ENCODE results near the gene ZFP36L2.

The ZFP36L2 gene

DNA sequence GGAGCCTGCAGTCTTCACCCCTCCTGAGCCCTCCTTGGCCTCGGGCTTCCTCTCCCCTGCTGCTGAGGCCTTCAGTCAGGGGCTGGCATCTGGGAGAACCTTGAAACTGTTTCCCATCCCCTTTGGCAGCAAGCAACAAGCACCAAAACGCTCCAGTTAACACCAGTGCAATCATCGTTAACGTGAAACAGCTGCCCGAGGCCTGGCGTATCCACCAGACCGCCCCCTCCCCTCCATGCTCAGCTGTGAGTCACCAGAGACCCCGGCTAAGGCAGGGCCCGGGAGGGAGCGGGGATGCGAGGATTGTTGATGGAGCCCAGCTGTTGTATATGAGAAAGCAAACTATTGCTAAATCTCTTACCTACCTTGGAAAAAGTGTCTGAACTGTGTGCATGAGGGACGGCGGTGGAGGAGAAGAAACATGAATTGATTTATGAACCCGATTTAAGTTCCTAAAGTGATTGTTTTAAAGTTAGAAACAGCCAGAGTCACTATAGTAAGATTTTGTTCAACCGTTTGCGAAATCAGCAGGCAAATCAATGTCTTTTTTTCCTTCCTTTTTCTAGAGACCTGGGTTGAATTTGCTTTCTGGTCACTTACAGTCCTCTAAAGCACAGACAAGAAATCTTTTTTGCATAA lies 5.2 kb downstream of the ZFP36L2 start:
- peak; percentile 90 for DNase-seq (ENCODE audit: extremely low read depth, low read depth)
- TF ChIP-seq, protein P1, sequence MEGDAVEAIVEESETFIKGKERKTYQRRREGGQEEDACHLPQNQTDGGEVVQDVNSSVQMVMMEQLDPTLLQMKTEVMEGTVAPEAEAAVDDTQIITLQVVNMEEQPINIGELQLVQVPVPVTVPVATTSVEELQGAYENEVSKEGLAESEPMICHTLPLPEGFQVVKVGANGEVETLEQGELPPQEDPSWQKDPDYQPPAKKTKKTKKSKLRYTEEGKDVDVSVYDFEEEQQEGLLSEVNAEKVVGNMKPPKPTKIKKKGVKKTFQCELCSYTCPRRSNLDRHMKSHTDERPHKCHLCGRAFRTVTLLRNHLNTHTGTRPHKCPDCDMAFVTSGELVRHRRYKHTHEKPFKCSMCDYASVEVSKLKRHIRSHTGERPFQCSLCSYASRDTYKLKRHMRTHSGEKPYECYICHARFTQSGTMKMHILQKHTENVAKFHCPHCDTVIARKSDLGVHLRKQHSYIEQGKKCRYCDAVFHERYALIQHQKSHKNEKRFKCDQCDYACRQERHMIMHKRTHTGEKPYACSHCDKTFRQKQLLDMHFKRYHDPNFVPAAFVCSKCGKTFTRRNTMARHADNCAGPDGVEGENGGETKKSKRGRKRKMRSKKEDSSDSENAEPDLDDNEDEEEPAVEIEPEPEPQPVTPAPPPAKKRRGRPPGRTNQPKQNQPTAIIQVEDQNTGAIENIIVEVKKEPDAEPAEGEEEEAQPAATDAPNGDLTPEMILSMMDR (IDR thresholded peaks at IDR 0.05; ENCODE audit: low read depth, low read length, missing control alignments), result no peak
- peak overlapping the region; percentile 74 for H3K4me3 ChIP-seq (replicated peaks; ENCODE audit: low read depth, low read length)

DNA sequence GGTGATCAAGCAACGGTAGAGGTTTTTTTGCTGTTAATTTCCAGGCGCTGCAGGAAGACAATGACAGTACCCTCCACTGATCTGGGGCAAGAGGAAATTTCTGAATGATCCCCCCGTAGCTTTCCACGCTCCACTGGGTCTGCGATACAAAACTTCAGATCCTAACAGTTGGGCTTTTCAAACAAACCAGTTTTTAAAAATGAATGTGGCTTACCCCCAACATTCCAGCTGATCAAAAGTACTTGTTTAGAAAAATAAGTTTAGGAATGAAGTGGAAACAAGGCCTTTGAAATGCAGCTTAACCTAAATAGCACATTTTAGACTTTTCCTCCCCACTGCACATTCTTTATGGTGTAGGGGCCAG lies 5.7 kb downstream of the ZFP36L2 start:
- TF ChIP-seq, protein P1 (IDR thresholded peaks at IDR 0.05; ENCODE audit: low read depth, low read length, missing control alignments), result no peak
- H3K4me3 ChIP-seq (replicated peaks; ENCODE audit: low read depth, low read length), result peak overlapping the region; percentile 74

GRCh38 chr2:43220229-43220751 lies 6.1 kb downstream of the ZFP36L2 start:
- no peak for DNase-seq (ENCODE audit: extremely low read depth, low read depth)
- peak overlapping the region; percentile 74 for H3K4me3 ChIP-seq (replicated peaks; ENCODE audit: low read depth, low read length)
- TF ChIP-seq, protein P1 (IDR thresholded peaks at IDR 0.05; ENCODE audit: low read depth, low read length, missing control alignments), result no peak

More for the DNA sequence above, 5.7 kb downstream of the ZFP36L2 start:
- DNase-seq (ENCODE audit: extremely low read depth, low read depth), result no peak

GRCh38 chr2:43219383-43220228 lies 6.8 kb downstream of the ZFP36L2 start:
- peak; percentile 85 for DNase-seq (ENCODE audit: extremely low read depth, low read depth)
- TF ChIP-seq, protein P1 (IDR thresholded peaks at IDR 0.05; ENCODE audit: low read depth, low read length, missing control alignments), result no peak
- peak overlapping the region; percentile 74 for H3K4me3 ChIP-seq (replicated peaks; ENCODE audit: low read depth, low read length)

- DNase-seq (ENCODE audit: extremely low read depth, low read depth), result no peak
- H3K4me3 ChIP-seq (replicated peaks; ENCODE audit: low read depth, low read length), result peak overlapping the region; percentile 74
- TF ChIP-seq, protein P1 (IDR thresholded peaks at IDR 0.05; ENCODE audit: low read depth, low read length, missing control alignments), result no peak
These were observed 7.6 kb downstream of the ZFP36L2 start for GRCh38 chr2:43218702-43219382.

GRCh38 chr2:43218155-43218701 lies 8.2 kb downstream of the ZFP36L2 start:
- no peak for DNase-seq (ENCODE audit: extremely low read depth, low read depth)
- TF ChIP-seq, protein P1 (IDR thresholded peaks at IDR 0.05; ENCODE audit: low read depth, low read length, missing control alignments), result no peak
- 0 out of 2 replicates have a peak overlapping the region, but pooled peaks have one; percentile 3 for H3K4me3 ChIP-seq (replicated peaks; ENCODE audit: low read depth, low read length)
